GM10847 (cell line): ENCODE measurements around the gene PRTFDC1.

ENCODE experiments used
- POLR2A ChIP-seq: IDR thresholded peaks from 2 replicates; pipeline ENCODE4 v1.6.1; 2011; ENCODE audit not compliant: insufficient read length; ENCODE audit errors: extremely low read depth

Gene PRTFDC1

GRCh38 chr10:24900888-24901685, 51.3 kb downstream of the PRTFDC1 start:
- no peak for TF ChIP-seq POLR2A

- no peak for TF ChIP-seq POLR2A
Observed at GRCh38 chr10:24899571-24899970, 52.8 kb downstream of the PRTFDC1 start.

GRCh38 chr10:24898501-24898900, 53.9 kb downstream of the PRTFDC1 start:
- no peak for TF ChIP-seq POLR2A

GRCh38 chr10:24897326-24897926, 55.0 kb downstream of the PRTFDC1 start:
- no peak for TF ChIP-seq POLR2A

GRCh38 chr10:24894728-24895127, 57.7 kb downstream of the PRTFDC1 start:
- TF ChIP-seq POLR2A, result no peak

- TF ChIP-seq POLR2A, result no peak
Observed at GRCh38 chr10:24894309-24894708, 58.1 kb downstream of the PRTFDC1 start.

- TF ChIP-seq POLR2A, result no peak
Observed at GRCh38 chr10:24893127-24893526, 59.3 kb downstream of the PRTFDC1 start.

- no peak for TF ChIP-seq POLR2A
Observed at GRCh38 chr10:24891823-24892222, 60.6 kb downstream of the PRTFDC1 start.

- no peak for TF ChIP-seq POLR2A
Observed at GRCh38 chr10:24889639-24890038, 62.8 kb downstream of the PRTFDC1 start.

- TF ChIP-seq POLR2A, result no peak
Observed at GRCh38 chr10:24887855-24888231, 64.6 kb downstream of the PRTFDC1 start.

GRCh38 chr10:24886290-24886680, 66.1 kb downstream of the PRTFDC1 start:
- no peak for TF ChIP-seq POLR2A

GRCh38 chr10:24885551-24886289, 66.7 kb downstream of the PRTFDC1 start:
- TF ChIP-seq POLR2A, result no peak

- TF ChIP-seq POLR2A, result no peak
Observed at GRCh38 chr10:24884793-24885192, 67.6 kb downstream of the PRTFDC1 start.

- TF ChIP-seq POLR2A, result no peak
Observed at GRCh38 chr10:24884316-24884715, 68.1 kb downstream of the PRTFDC1 start.

- TF ChIP-seq POLR2A, result no peak
Observed at GRCh38 chr10:24883176-24883575, 69.2 kb downstream of the PRTFDC1 start.
